H1 (cell line): ENCODE measurements around the gene CDNF. TPM values are rescaled to one million over a fixed set of nuclear protein-coding genes. Genes with fewer than 3 reads are reported as not detected.

Experiments
- CTCF ChIA-PET: fragments of 300-600 bp; sonication (Branson Sonifier 250); formaldehyde crosslinking; loops from one replicate; lab custom pipeline; 2021; ENCODE audit not compliant: partially characterized antibody; lab: Charles Lee
- POLR2A ChIA-PET: fragments of 300-600 bp; sonication (Branson Sonifier 250); formaldehyde crosslinking; loops from one replicate; lab custom pipeline; 2021; ENCODE audit warnings: inconsistent platforms; ENCODE audit not compliant: partially characterized antibody; lab: Charles Lee
- DNase-seq, 2 experiments: peaks; one replicate each; pipeline versions ENCODE4 v3.0.0 to v3.0.0-alpha.2; 2010 to 2022; ENCODE audit warnings: low spot score in 2 of 2, low read depth in 1 of 2, mixed read lengths in 1 of 2
- FAIRE-seq: peaks from 2 replicates; lab custom pipeline; 2011; peaks lifted over from hg19 to GRCh38; lab: Jason Lieb, UNC
- H2AFZ ChIP-seq: 2 replicates; pipeline ENCODE4 v1.8.1; 2012; ENCODE audit warnings: low read length, inconsistent platforms
- H2AK5ac ChIP-seq: 2 replicates; pipeline ENCODE4 v1.6.1; 2013; ENCODE audit warnings: low read depth, low read length
- H2BK120ac ChIP-seq: replicated peaks from 2 replicates; pipeline ENCODE3; 2013; ENCODE audit warnings: low read depth, low read length, inconsistent platforms
- H2BK12ac ChIP-seq: 2 replicates; pipeline ENCODE4 v1.6.1; 2013; ENCODE audit warnings: low read depth, low read length
- H2BK15ac ChIP-seq: 2 replicates; pipeline ENCODE4 v1.6.1; 2013; ENCODE audit warnings: low read length
- H2BK20ac ChIP-seq: 2 replicates; pipeline ENCODE4 v1.6.1; 2013; ENCODE audit warnings: low read length
- H2BK5ac ChIP-seq: 2 replicates; pipeline ENCODE4 v1.6.1; 2013; ENCODE audit warnings: low read depth, low read length
- H3K14ac ChIP-seq: 2 replicates; pipeline ENCODE4 v1.6.1; 2013; ENCODE audit warnings: inconsistent platforms; ENCODE audit not compliant: insufficient read length
- H3K18ac ChIP-seq: 2 replicates; pipeline ENCODE4 v1.6.1; 2013; ENCODE audit warnings: low read length; ENCODE audit errors: extremely low read depth
- H3K23ac ChIP-seq: 2 replicates; pipeline ENCODE4 v1.6.1; 2013; ENCODE audit warnings: inconsistent platforms; ENCODE audit not compliant: insufficient read length
- H3K23me2 ChIP-seq: 2 replicates; pipeline ENCODE4 v1.6.1; 2013; ENCODE audit warnings: low read depth, low read length
- H3K27ac ChIP-seq: 2 replicates; pipeline ENCODE4 v1.6.1; 2011; ENCODE audit warnings: low read depth, low read length, inconsistent platforms
- H3K27me3 ChIP-seq, 4 experiments: replicated peaks in 1 of 4; 1 replicate in 1 of 4; 2 replicates in 3 of 4; pipeline versions ENCODE4 v1.6.1 to v1.8.1; 2011 to 2013; ENCODE audit warnings: low read length in 3 of 4, mild to moderate bottlenecking in 3 of 4, inconsistent platforms in 2 of 4, mixed read lengths in 2 of 4, moderate library complexity in 1 of 4; ENCODE audit not compliant: control insufficient read depth in 3 of 4, insufficient read depth in 3 of 4; ENCODE audit errors: extremely low read depth in 1 of 4
- H3K36me3 ChIP-seq, 4 experiments: 2 replicates each; pipeline versions ENCODE4 v1.6.1 to v1.8.1; 2011 to 2013; ENCODE audit warnings: mild to moderate bottlenecking in 4 of 4, low read length in 3 of 4, moderate library complexity in 2 of 4, control low read depth in 1 of 4, inconsistent platforms in 1 of 4; ENCODE audit not compliant: insufficient read depth in 4 of 4, control insufficient read depth in 2 of 4
- H3K4ac ChIP-seq: replicated peaks from 2 replicates; pipeline ENCODE3; 2013; ENCODE audit warnings: low read length, low read depth, mixed read lengths, inconsistent platforms; ENCODE audit not compliant: insufficient read length
- H3K4me1 ChIP-seq, 4 experiments: replicated peaks in 1 of 4; 1 replicate in 1 of 4; 2 replicates in 3 of 4; pipeline versions ENCODE4 v1.6.1 to v1.8.1; 2011 to 2013; ENCODE audit warnings: low read length in 3 of 4, inconsistent platforms in 2 of 4, mixed read lengths in 1 of 4; ENCODE audit not compliant: insufficient read depth in 4 of 4, control insufficient read depth in 3 of 4
- H3K4me2 ChIP-seq, 2 experiments: 2 replicates each; pipeline versions ENCODE4 v1.6.1 to v1.8.1; 2011 to 2013; ENCODE audit warnings: low read depth in 2 of 2, low read length in 2 of 2, control low read depth in 1 of 2, inconsistent platforms in 1 of 2, mild to moderate bottlenecking in 1 of 2; ENCODE audit not compliant: insufficient read depth in 1 of 2
- H3K4me3 ChIP-seq, 4 experiments: fragments of 200-600, 300-600 bp in 1 of 4; sonication (generic), shearing (Covaris generic), sonication (Bioruptor Twin) in 1 of 4; 2 replicates each; pipeline versions ENCODE4 v1.5.1 to v1.8.1; 2011 to 2016; ENCODE audit warnings: low read length in 4 of 4, low read depth in 3 of 4, control low read depth in 2 of 4, inconsistent platforms in 2 of 4, mild to moderate bottlenecking in 2 of 4, mixed read lengths in 1 of 4, moderate library complexity in 1 of 4; ENCODE audit not compliant: insufficient read depth in 2 of 4; ENCODE audit errors: extremely low read depth in 1 of 4
- H3K56ac ChIP-seq: replicated peaks from 2 replicates; pipeline ENCODE3; 2013; ENCODE audit warnings: low read depth, mild to moderate bottlenecking, mixed read lengths, low read length, inconsistent platforms; ENCODE audit not compliant: insufficient read length
- H3K79me1 ChIP-seq: 2 replicates; pipeline ENCODE4 v1.6.1; 2013; ENCODE audit warnings: low read depth, low read length, control low read depth
- H3K79me2 ChIP-seq, 2 experiments: 2 replicates each; pipeline versions ENCODE4 v1.6.1 to v1.8.1; 2012 to 2013; ENCODE audit warnings: low read length in 2 of 2, mild to moderate bottlenecking in 2 of 2, inconsistent platforms in 1 of 2; ENCODE audit not compliant: insufficient read depth in 2 of 2, control insufficient read depth in 1 of 2
- H3K9ac ChIP-seq, 4 experiments: replicated peaks in 1 of 4; 1 replicate in 1 of 4; 2 replicates in 3 of 4; pipeline versions ENCODE4 v1.6.1 to v1.8.1; 2011 to 2013; ENCODE audit warnings: low read depth in 3 of 4, low read length in 3 of 4, control low read depth in 2 of 4, mild to moderate bottlenecking in 2 of 4, moderate library complexity in 2 of 4, inconsistent platforms in 1 of 4; ENCODE audit errors: extremely low read depth in 1 of 4
- H3K9me3 ChIP-seq, 2 experiments: 2 replicates each; pipeline versions ENCODE4 v1.6.1 to v1.8.1; 2012 to 2013; ENCODE audit warnings: mild to moderate bottlenecking in 2 of 2, moderate library complexity in 2 of 2, control low read depth in 1 of 2, inconsistent platforms in 1 of 2, low read depth in 1 of 2, low read length in 1 of 2, mixed read lengths in 1 of 2; ENCODE audit not compliant: insufficient read depth in 2 of 2
- H4K20me1 ChIP-seq, 2 experiments: replicated peaks in 1 of 2; 2 replicates each; pipeline versions ENCODE3 to v1.8.1; 2011 to 2013; ENCODE audit warnings: inconsistent platforms in 2 of 2, low read length in 2 of 2, mild to moderate bottlenecking in 1 of 2; ENCODE audit not compliant: insufficient read depth in 2 of 2, control insufficient read depth in 1 of 2
- H4K5ac ChIP-seq: 2 replicates; pipeline ENCODE4 v1.6.1; 2013; ENCODE audit warnings: low read length, low read depth, mixed read lengths, inconsistent platforms; ENCODE audit not compliant: insufficient read length
- H4K8ac ChIP-seq: 2 replicates; pipeline ENCODE4 v1.8.0; 2013; ENCODE audit warnings: mild to moderate bottlenecking, moderate library complexity, low read length, inconsistent platforms; ENCODE audit not compliant: insufficient read depth; ENCODE audit errors: extremely low read depth
- H4K91ac ChIP-seq: replicated peaks from 2 replicates; pipeline ENCODE3; 2013; ENCODE audit warnings: low read length, mixed read lengths, inconsistent platforms; ENCODE audit not compliant: insufficient read length
- BACH1 ChIP-seq: IDR thresholded peaks from 2 replicates; pipeline ENCODE4 v1.6.1; 2012; ENCODE audit warnings: low read length, improper control_type of control experiment
- BCL11A ChIP-seq, 2 experiments: IDR thresholded peaks; one replicate each; pipeline ENCODE4 v1.6.1; 2011; ENCODE audit warnings: low read depth in 2 of 2, low read length in 2 of 2, mild to moderate bottlenecking in 2 of 2
- CTCF ChIP-seq, 3 experiments: IDR thresholded peaks; 1 replicate in 2 of 3; 2 replicates in 1 of 3; pipeline versions ENCODE4 v1.5.1 to v1.6.1; 2011; ENCODE audit warnings: low read length in 3 of 3, mild to moderate bottlenecking in 3 of 3, inconsistent platforms in 2 of 3, low read depth in 1 of 3, moderate library complexity in 1 of 3; ENCODE audit not compliant: insufficient read depth in 1 of 3; ENCODE audit errors: control extremely low read depth in 1 of 3
- EZH2 ChIP-seq: fragments of 200-600 bp; sonication (generic); IDR thresholded peaks from 2 replicates; pipeline ENCODE4 v1.7.1; 2012; ENCODE audit warnings: low read depth, mild to moderate bottlenecking, moderate library complexity, low read length, inconsistent platforms; ENCODE audit not compliant: severe bottlenecking
- JUN ChIP-seq: IDR thresholded peaks from 2 replicates; pipeline ENCODE4 v1.6.1; 2011; ENCODE audit warnings: low read depth, mild to moderate bottlenecking, improper control_type of control experiment, low read length
- KDM4A ChIP-seq: IDR thresholded peaks from one replicate; pipeline ENCODE4 v1.7.1; 2012; ENCODE audit warnings: low read depth, mild to moderate bottlenecking, moderate library complexity, low read length, inconsistent platforms; ENCODE audit not compliant: severe bottlenecking
- MAFK ChIP-seq: IDR thresholded peaks from 2 replicates; pipeline ENCODE4 v1.6.1; 2012; ENCODE audit warnings: low read depth, mild to moderate bottlenecking, improper control_type of control experiment, low read length
- POU5F1 ChIP-seq: IDR thresholded peaks from 2 replicates; pipeline ENCODE4 v1.6.1; 2011; ENCODE audit warnings: low read depth, mild to moderate bottlenecking, low read length, moderate library complexity
- SP2 ChIP-seq: IDR thresholded peaks from 2 replicates; pipeline ENCODE4 v1.6.1; 2012; ENCODE audit warnings: mild to moderate bottlenecking, low read length, inconsistent platforms
- WGBS, 2 experiments: shearing (Covaris generic) in 1 of 2; methylation state at CpG; one replicate each; pipeline versions ENCODE4 v1.1.6 to v1.1.7; 2013 to 2015; ENCODE audit warnings: low lambda C conversion rate in 2 of 2, mixed read lengths in 2 of 2, inconsistent platforms in 1 of 2, low coverage in 1 of 2, missing lambda C conversion rate in 1 of 2; ENCODE audit not compliant: insufficient replicate concordance in 2 of 2, insufficient coverage in 1 of 2, insufficient read length in 1 of 2; ENCODE audit errors: extremely low coverage in 1 of 2, missing lambda C conversion rate in 1 of 2; 5-methylcytosine and 5-hydroxymethylcytosine counted together
- polyA plus RNA-seq, 7 experiments: library from polyadenylated mRNA; depleted of rRNA in 3 of 7; stranded (reverse) in 5 of 7; unstranded in 2 of 7; fragments of >200 nt in 5 of 7; fragments of 200-250 nt in 2 of 7; gene quantifications; 1 replicate in 5 of 7; 2 replicates in 1 of 7; 4 replicates in 1 of 7; pipeline versions ENCODE4 v1.2.1 to v1.2.3, GENCODE V29; 2011 to 2013; ENCODE audit warnings: missing spikeins in 2 of 7, mixed read lengths in 2 of 7
- total RNA-seq: library from RNA; stranded (reverse); fragmentation: NEBNext Ultra II Directional; extraction: Animal tissue kit (Norgen Biotek cat#: 25700); gene quantifications from 2 replicates; pipeline ENCODE4 v1.2.1, GENCODE V29; 2021
- TF ChIP-seq, protein P1 (sequence below): IDR thresholded peaks from 2 replicates; pipeline ENCODE4 v1.6.1; 2011; ENCODE audit warnings: low read length, improper control_type of control experiment

The CDNF gene
- total and polyA plus RNA-seq, 2 of the 8 experiments (the other 6 are each of a cell fraction or from before 2014, with no cell fraction given) = 0.32 to 0.67 TPM

GRCh38 chr10:14773551-14774213 lies 64.2 kb downstream of the CDNF start:
- Histone ChIP-seq H3K27ac (no peak overlapping the region), H2BK120ac (no peak overlapping the region), H3K9ac (no peak overlapping the region), H2BK12ac (no peak overlapping the region), H4K20me1 (no peaks in the 10 kb centered on the region), H3K18ac (no peak overlapping the region), H3K36me3 (no peaks in the 10 kb centered on the region), H3K4me3 (no peak overlapping the region), H4K5ac (no peak overlapping the region), H2AK5ac (no peak overlapping the region), H4K91ac (no peak overlapping the region), H4K8ac (peak overlapping the region; percentile 65; the same call in 1 of the 2 replicates), H3K27me3 (no peaks in the 10 kb centered on the region), H2BK5ac (no peak overlapping the region), H2BK20ac (no peak overlapping the region), H3K79me1 (no peaks in the 10 kb centered on the region), H3K4me1 (no peaks in the 10 kb centered on the region), H3K56ac (no peak overlapping the region), H3K23me2 (no peaks in the 10 kb centered on the region), H3K14ac (no peak overlapping the region), H3K23ac (no peak overlapping the region), H3K79me2 (no peaks in the 10 kb centered on the region), H2BK15ac (no peak overlapping the region), H3K4me2 (no peak overlapping the region), H2AFZ (no peak overlapping the region), H3K9me3 (no peaks in the 10 kb centered on the region), H3K4ac (no peak overlapping the region)
- FAIRE-seq (no peak), DNase-seq (no peak)
- ChIA-PET POLR2A (no interaction called here), CTCF (interaction anchor here (1.6 kb wide), 1 partner anchor 49 kb away, joined by 4 read pairs; no protein-coding TSS in a partner anchor)
- WGBS, 2 experiments = 93% methylated on average over 10 of the region's 10 CpGs; no CpG with 5 or more reads in 1 of the 2 experiments
- TF ChIP-seq BCL11A (IDR thresholded peaks at IDR 0.05; ENCODE audit: low read depth in 2 of 2, low read length in 2 of 2) (no peak), JUN (no peak), EZH2 (no peak), CTCF (IDR thresholded peaks at IDR 0.05; ENCODE audit: control extremely low read depth in 1 of 3, insufficient read depth in 1 of 3, low read depth in 1 of 3, low read length in 3 of 3) (no peak), POU5F1 (no peak), KDM4A (no peak), SP2 (no peak), BACH1 (no peak), MAFK (no peak)
- TF ChIP-seq, protein P1, sequence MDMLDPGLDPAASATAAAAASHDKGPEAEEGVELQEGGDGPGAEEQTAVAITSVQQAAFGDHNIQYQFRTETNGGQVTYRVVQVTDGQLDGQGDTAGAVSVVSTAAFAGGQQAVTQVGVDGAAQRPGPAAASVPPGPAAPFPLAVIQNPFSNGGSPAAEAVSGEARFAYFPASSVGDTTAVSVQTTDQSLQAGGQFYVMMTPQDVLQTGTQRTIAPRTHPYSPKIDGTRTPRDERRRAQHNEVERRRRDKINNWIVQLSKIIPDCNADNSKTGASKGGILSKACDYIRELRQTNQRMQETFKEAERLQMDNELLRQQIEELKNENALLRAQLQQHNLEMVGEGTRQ = no peak
